Measurements from ENCODE around the gene GALNT16. TPM values are rescaled to one million over a fixed set of nuclear protein-coding genes. Genes with fewer than 3 reads are reported as not detected.
A peak's percentile ranks its signal among the peaks of the same experiment; 100 is the strongest.

Gene GALNT16
- total RNA-seq, 2 donors from 2014 or later, result 0.05 to 0.21 TPM

DNA sequence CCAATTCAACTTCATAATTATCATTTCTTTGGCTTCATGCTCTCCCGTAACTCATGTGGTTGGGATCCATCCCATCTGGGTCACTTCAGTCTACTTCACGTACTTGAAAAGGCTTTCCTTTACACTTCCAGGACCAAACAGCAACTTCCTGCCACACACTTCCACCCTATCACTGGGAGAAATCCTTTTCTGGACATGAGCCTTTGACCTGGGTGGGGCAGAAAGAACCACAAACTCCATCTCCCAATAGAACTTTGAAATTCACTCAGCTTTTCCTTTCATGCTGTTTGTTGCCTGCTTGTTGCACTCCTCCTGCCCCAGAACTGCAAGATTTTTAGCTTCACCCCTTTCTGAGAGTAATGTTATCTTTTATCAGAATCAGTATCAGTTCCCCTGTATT, 18.4 kb upstream of the GALNT16 start:
- ATAC-seq (replicated peaks in 1 of 2), result no peak
- no peak for DNase-seq
- no peaks in the 10 kb centered on the region for H3K36me3 Mint-ChIP-seq (ENCODE audit: insufficient read depth in 2 of 2)
- H3K27me3 Mint-ChIP-seq (ENCODE audit: low read depth), result no peaks in the 10 kb centered on the region
- H3K9me3 Mint-ChIP-seq, result no peaks in the 10 kb centered on the region
- no peaks in the 10 kb centered on the region for H3K4me1 Mint-ChIP-seq (ENCODE audit: low read depth)
- no peak overlapping the region for H3K27ac Mint-ChIP-seq
- no peak overlapping the region for H3K4me3 Mint-ChIP-seq

DNA sequence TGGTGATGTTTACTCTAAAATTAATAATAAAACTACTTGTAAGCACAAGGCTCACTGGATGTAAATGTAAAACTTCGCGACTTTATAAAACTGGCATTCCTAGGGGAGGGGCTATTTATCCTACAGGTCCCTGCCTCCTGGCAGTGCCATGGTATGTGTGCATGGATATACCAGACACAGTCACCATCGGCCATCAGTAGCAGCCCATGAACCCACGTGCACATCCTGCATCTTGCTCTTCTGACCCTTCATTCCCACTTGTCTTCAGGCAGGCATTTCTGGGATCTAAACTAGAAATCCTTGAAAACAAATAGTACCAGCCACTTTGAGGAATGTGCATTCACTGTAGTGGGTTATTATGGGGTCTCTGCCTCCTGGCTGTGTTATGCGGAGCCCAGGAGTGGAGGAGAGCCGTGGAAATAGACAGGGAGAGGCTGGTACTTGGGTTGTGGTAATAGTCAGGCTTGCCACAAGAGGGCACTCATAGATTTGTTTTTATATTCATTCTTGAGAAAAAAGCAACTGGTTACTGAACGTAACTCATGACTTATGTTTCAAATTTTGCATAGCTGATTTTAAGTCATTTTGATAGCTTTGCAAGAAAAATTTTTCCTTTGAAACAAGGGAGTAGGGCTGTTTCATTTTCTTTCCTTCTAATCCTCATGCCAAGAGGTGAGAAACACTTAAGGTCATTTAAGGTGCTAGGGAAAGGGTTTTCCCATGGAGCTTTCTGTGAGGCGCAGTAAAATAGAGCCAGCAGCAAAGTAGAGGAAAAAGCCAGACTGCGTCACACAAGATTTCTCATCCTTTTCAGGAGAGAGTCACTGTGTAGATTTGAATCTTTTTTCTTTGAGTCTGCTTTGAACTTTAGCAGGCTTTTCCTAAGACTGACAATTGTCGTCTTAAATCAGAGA, 17.4 kb upstream of the GALNT16 start:
- peak; percentile 36 to 51 for ATAC-seq (replicated peaks in 1 of 2)
- peak; percentile 47 to 53 for DNase-seq
- Mint-ChIP-seq H3K4me3 (no peak overlapping the region), H3K36me3 (ENCODE audit: insufficient read depth in 2 of 2) (no peaks in the 10 kb centered on the region), H3K27ac (no peak overlapping the region), H3K27me3 (ENCODE audit: low read depth) (no peaks in the 10 kb centered on the region), H3K9me3 (no peaks in the 10 kb centered on the region), H3K4me1 (ENCODE audit: low read depth) (no peaks in the 10 kb centered on the region)

DNA sequence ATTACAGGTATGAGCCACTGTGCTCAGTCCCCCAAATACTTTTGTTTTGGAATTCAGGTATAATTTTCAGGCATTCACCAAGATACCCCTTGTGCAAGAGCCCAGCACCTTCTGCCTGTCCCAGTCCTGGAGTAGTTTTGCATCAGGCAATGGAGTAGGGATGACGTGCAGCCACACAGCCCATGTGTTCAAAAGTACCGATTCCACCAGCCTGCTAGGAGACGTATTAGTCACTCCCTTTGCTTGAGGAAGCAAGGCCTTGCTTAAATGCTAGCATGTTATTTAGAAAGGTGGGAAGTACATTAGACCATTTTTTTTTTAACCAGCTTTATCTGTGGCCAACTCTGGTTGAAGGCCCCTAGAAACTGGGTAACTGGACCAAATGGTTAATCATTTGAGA, 15.0 kb upstream of the GALNT16 start:
- DNase-seq (no peak), ATAC-seq (replicated peaks in 1 of 2) (no peak)
- Mint-ChIP-seq H3K36me3 (ENCODE audit: insufficient read depth in 2 of 2) (no peaks in the 10 kb centered on the region), H3K27ac (no peak overlapping the region), H3K4me1 (ENCODE audit: low read depth) (no peaks in the 10 kb centered on the region), H3K4me3 (no peak overlapping the region), H3K27me3 (ENCODE audit: low read depth) (no peaks in the 10 kb centered on the region), H3K9me3 (no peaks in the 10 kb centered on the region)

DNA sequence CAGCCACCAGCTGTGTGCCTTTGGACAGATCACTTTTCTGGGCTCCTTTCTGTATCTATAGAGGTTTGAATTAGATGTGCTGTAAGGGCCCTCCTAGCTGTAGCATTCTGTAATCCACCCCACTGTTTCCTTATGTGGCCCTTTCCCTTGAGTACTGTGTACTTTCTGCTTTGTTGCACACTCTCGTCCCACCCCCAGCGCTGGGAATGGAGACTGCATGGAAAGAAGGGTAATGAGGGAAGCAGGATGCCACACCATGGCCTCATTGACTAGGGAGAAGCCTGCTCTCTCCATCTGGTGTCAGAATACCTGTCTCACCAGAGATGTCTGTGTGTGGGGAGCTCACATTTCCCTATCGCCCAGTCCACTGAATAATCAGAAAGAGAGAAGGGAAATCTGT, 13.6 kb upstream of the GALNT16 start:
- H3K9me3 Mint-ChIP-seq, result no peaks in the 10 kb centered on the region
- H3K4me1 Mint-ChIP-seq (ENCODE audit: low read depth), result no peaks in the 10 kb centered on the region

DNA sequence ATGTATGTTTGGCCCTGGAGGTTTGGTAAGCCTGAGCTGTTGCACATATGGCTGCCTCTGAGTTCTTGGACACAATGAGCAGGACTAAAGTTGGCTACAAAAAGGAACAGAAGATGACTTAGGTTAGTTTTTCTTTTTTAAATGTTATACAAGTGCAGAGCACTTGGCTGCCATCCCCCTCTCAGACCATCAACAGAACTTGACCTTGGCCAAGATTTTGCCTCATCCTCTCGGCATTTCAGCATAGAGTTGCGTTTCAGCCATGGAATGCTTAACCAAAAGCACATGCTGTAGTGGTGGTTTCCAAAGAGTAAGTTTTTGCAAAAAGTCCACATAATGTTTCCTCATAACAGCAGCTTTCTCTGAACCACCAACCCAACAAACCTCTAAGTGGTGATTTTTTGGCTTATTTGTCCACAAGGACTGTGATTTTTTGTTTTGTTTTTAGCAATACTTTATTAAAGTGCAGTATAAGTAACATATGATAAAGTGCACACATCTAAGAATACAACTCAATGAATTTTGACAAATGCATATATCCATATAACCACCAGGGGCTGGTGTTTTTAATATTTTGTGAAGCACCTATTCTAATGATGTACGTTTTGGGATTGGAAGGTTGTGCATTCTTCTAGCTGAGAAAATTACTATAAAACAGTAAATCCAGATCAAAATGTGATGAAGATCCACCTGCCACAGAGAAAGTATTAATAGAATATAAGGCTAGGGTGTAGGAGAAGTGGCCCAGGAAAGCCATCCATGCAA, 12.1 kb upstream of the GALNT16 start:
- no peaks in the 10 kb centered on the region for H3K27me3 Mint-ChIP-seq (ENCODE audit: low read depth)
- ATAC-seq (replicated peaks in 1 of 2) (no peak), DNase-seq (no peak)
- no peak overlapping the region for H3K4me3 Mint-ChIP-seq
- H3K4me1 Mint-ChIP-seq (ENCODE audit: low read depth), result no peaks in the 10 kb centered on the region
- H3K27ac Mint-ChIP-seq, result no peak overlapping the region
- H3K9me3 Mint-ChIP-seq, result no peaks in the 10 kb centered on the region
- no peaks in the 10 kb centered on the region for H3K36me3 Mint-ChIP-seq (ENCODE audit: insufficient read depth in 2 of 2)

More for the DNA sequence above, 13.6 kb upstream of the GALNT16 start:
- H3K4me3 Mint-ChIP-seq, result no peak overlapping the region
- ATAC-seq (replicated peaks in 1 of 2), result no peak
- H3K36me3 Mint-ChIP-seq (ENCODE audit: insufficient read depth in 2 of 2), result no peaks in the 10 kb centered on the region
- DNase-seq, result no peak
- no peak overlapping the region for H3K27ac Mint-ChIP-seq
- H3K27me3 Mint-ChIP-seq (ENCODE audit: low read depth), result no peaks in the 10 kb centered on the region

DNA sequence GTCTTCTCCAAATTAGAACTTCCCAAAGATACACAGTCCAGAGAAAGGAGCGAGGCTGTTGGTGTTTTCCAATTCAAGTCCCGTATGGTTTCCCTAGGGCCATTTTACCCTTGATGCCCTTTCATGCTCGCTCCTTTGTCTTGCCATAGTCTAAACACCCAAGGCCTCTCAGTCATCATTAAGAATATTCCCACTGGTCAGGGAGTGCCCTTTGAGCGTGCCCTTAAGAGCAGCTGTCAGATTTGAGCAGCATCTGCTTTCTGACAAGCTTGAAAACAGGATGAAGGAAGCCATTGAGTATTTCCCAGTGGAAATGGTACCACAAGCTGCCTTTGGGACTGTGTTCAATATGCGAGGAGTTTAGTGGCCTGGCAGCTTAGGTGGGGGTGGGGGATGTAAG, 10.4 kb upstream of the GALNT16 start:
- ATAC-seq (replicated peaks in 1 of 2) (no peak), DNase-seq (no peak)
- H3K9me3 Mint-ChIP-seq, result no peaks in the 10 kb centered on the region
- H3K4me3 Mint-ChIP-seq, result no peak overlapping the region
- no peak overlapping the region for H3K27ac Mint-ChIP-seq
- H3K36me3 Mint-ChIP-seq (ENCODE audit: insufficient read depth in 2 of 2), result no peaks in the 10 kb centered on the region
- peaks cover 2% of the 10 kb centered on the region for H3K27me3 Mint-ChIP-seq (ENCODE audit: low read depth)
- no peaks in the 10 kb centered on the region for H3K4me1 Mint-ChIP-seq (ENCODE audit: low read depth)

DNA sequence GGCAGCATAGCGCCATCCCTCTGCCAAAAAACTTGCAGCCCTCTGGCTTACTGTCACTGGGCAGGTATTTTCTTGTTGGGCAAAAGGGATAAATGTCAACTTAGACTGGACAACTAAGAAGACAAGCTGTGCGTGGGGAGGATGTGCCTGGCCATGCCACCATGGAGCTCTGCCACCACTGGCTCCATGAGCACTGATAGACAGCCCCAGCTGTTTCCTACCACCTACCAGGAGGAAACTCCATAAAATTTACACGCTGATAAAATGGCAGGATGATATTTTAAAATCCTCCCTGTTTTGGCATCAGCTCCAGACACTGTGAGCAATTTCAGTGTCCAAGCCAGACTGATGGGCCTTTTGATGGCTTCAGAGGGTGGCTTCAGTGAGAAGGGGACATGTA, 7.1 kb upstream of the GALNT16 start:
- ATAC-seq (replicated peaks in 1 of 2), result no peak
- H3K9me3 Mint-ChIP-seq, result no peaks in the 10 kb centered on the region
- H3K4me1 Mint-ChIP-seq (ENCODE audit: low read depth), result no peaks in the 10 kb centered on the region
- no peaks in the 10 kb centered on the region for H3K36me3 Mint-ChIP-seq (ENCODE audit: insufficient read depth in 2 of 2)
- no peak overlapping the region for H3K4me3 Mint-ChIP-seq
- H3K27ac Mint-ChIP-seq, result no peak overlapping the region
- peaks cover 14% of the 10 kb centered on the region for H3K27me3 Mint-ChIP-seq (ENCODE audit: low read depth)
- no peak for DNase-seq

DNA sequence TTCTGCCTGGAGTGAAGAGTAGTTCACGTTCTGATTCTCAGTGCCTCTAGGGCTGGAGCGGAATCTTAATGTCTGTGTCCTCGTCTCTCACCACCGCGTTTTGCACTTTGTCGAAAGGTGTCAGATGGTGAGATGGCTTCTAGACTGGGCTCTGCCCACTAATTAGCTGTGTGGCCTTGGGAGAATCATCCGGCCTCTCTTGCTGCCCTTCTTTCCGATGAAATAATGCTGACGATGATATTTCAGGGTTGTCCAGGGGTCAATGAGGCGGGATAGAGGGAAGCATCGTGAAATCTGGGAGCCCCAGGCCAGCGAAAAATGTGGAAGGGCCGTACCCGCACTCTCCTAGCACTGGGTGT, 811 bp upstream of the GALNT16 start:
- H3K4me1 Mint-ChIP-seq (ENCODE audit: low read depth), result peaks cover 7% of the 10 kb centered on the region
- no peaks in the 10 kb centered on the region for H3K36me3 Mint-ChIP-seq (ENCODE audit: insufficient read depth in 2 of 2)
- H3K9me3 Mint-ChIP-seq, result no peaks in the 10 kb centered on the region
- DNase-seq (no peak), ATAC-seq (replicated peaks in 1 of 2) (no peak)
- peak overlapping the region in 1 of 2 donors; percentile 80 for H3K4me3 Mint-ChIP-seq
- H3K27me3 Mint-ChIP-seq (ENCODE audit: low read depth), result peaks cover 60% of the 10 kb centered on the region
- no peak overlapping the region for H3K27ac Mint-ChIP-seq

DNA sequence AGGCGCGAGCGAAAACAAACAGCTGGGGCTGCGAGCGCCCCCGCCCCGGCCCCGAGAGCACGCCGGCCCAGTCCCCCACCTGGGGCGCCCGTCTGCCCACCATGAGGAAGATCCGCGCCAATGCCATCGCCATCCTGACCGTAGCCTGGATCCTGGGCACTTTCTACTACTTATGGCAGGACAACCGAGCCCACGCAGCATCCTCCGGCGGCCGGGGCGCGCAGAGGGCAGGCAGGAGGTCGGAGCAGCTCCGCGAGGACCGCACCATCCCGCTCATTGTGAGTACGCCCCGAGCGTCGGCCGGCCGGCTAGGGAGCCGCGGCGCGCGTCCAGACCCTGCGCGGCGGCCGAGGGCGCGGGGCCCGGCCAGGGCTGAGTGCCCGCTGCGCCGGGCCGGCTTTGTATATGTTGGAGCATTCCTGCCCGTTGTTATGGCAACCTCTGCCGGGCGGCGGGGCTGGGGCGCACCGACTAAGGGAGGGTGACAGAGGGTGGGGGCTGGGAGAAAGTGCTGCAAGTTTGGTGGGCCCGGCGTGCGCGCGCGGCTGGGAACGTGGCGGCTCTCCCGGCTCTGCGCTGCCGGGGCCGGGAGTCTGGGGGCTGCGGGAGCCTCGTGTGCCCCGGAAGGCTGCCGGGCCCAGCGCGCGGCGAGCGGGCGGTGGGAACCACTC, 367 bp downstream of the GALNT16 start:
- H3K4me3 Mint-ChIP-seq, result peak overlapping the region; percentile 70 to 80
- H3K27me3 Mint-ChIP-seq (ENCODE audit: low read depth), result peaks cover 53% of the 10 kb centered on the region
- H3K4me1 Mint-ChIP-seq (ENCODE audit: low read depth), result peaks cover 7% of the 10 kb centered on the region
- no peaks in the 10 kb centered on the region for H3K36me3 Mint-ChIP-seq (ENCODE audit: insufficient read depth in 2 of 2)
- no peak overlapping the region for H3K27ac Mint-ChIP-seq
- DNase-seq, result peak; percentile 8 to 12
- ATAC-seq (replicated peaks in 1 of 2), result peak; percentile 28 to 50
- no peaks in the 10 kb centered on the region for H3K9me3 Mint-ChIP-seq

DNA sequence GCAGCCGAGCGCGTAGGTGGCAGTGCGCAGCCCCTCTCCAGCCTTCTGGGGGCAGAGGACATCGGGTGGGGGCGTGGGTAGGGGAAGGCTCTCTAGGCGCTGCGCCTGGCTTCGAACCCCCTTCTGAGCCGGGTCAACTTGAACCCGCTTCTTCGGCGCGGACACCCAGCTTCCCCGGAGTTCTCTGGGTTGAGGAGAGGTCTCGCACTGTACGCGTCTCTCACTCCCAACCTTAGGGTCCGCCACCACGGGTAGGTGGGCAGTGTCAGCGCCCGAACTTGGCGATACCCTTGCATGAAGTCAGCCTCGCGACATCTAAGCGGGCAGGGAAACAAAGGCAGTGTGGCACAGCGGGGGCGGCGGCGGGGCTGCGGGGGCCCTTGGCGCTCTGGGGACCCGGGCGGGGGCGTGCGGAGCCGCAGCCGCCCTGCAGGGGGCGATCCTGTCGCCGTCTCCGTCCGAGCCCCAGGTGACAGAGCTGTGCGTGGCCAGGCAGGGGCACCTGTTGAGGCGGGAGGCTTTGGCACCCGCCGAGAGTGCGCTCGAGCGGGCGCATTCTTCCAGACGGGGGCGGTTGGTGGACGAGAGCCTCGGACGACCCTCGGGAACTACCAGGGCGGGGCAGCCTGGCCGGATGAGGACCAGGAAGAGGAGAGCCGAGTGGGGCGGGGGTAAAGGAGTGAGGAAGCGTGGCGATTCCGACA, 1.1 kb downstream of the GALNT16 start:
- H3K36me3 Mint-ChIP-seq (ENCODE audit: insufficient read depth in 2 of 2), result no peaks in the 10 kb centered on the region
- peaks cover 50% of the 10 kb centered on the region for H3K27me3 Mint-ChIP-seq (ENCODE audit: low read depth)
- H3K27ac Mint-ChIP-seq, result no peak overlapping the region
- peak; percentile 73 to 75 for DNase-seq
- peak overlapping the region; percentile 86 to 90 for H3K4me3 Mint-ChIP-seq
- peak; percentile 86 to 88 for ATAC-seq (replicated peaks in 1 of 2)
- no peaks in the 10 kb centered on the region for H3K9me3 Mint-ChIP-seq
- H3K4me1 Mint-ChIP-seq (ENCODE audit: low read depth), result peaks cover 7% of the 10 kb centered on the region

DNA sequence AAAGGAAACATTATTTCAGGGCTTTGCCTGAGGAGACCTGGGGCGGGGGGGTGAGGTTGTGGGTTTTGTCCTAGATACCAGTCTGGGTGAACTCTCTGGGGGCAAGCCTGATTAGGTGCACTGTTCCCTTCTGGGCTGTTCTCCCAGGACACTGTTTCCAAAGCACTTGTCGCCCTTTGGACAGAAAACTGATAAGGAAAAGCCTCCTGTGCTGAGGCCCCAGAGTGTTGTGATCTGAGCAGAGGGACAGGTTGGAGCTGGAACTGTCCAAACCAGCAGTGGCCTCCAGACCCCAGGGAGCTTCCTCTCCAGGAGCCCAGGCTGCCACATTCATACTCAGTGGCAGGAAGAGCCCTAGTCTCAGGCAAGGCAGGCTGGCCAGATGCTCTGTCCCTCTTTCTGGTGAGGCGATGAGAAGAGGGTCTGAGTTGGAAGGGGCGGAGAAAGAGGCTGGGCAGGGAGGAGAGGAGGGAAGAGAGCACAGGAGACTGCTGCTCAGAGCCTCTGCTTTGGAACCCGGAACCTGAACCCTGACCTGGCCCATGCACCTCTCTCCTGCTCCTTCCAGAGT, 1.9 kb downstream of the GALNT16 start:
- Mint-ChIP-seq H3K9me3 (no peaks in the 10 kb centered on the region), H3K4me1 (ENCODE audit: low read depth) (peaks cover 7% of the 10 kb centered on the region), H3K36me3 (ENCODE audit: insufficient read depth in 2 of 2) (no peaks in the 10 kb centered on the region), H3K27ac (no peak overlapping the region), H3K27me3 (ENCODE audit: low read depth) (peaks cover 50% of the 10 kb centered on the region), H3K4me3 (peak overlapping the region; percentile 86 to 90)
- DNase-seq, result no peak
- no peak for ATAC-seq (replicated peaks in 1 of 2)

DNA sequence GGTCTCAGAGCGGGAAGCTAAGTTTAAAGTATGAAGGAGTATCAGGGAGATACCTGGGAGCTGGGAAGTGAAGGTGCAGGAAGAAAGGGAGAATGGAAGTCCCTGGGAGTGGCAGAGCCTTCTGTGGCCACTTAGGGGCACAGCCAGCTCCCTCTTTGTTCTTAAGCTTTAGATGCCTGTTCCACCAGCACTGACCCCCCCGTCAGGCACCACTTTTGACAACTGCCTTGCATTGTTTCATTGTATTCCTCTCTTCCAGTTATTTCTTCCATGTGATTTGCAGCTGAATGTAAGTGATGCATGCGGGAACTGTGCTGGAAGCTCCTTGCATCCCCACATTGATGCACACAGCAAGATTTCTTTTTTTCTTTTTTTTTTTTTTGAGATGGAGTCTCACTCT, 2.6 kb downstream of the GALNT16 start:
- no peak overlapping the region for H3K27ac Mint-ChIP-seq
- H3K4me1 Mint-ChIP-seq (ENCODE audit: low read depth), result peaks cover 7% of the 10 kb centered on the region
- no peak overlapping the region for H3K4me3 Mint-ChIP-seq
- peaks cover 50% of the 10 kb centered on the region for H3K27me3 Mint-ChIP-seq (ENCODE audit: low read depth)
- DNase-seq (no peak), ATAC-seq (replicated peaks in 1 of 2) (no peak)
- no peaks in the 10 kb centered on the region for H3K9me3 Mint-ChIP-seq
- H3K36me3 Mint-ChIP-seq (ENCODE audit: insufficient read depth in 2 of 2), result no peaks in the 10 kb centered on the region

All from activated T-cell treated with anti-CD3 and anti-CD28 coated beads, Interleukin-2, amount 50 U/mL, for 72 hours (primary cell).